ENCODE measurements around the gene UBE2H.

Gene UBE2H

GRCh38 chr7:129923709-129924108 lies 29.1 kb downstream of the UBE2H start:
- Histone ChIP-seq H3K27ac (replicated peaks) (no peak overlapping the region), H3K4me3 (replicated peaks; ENCODE audit: insufficient read depth, low read length) (no peak overlapping the region), H3K27me3 (ENCODE audit: insufficient read depth, poor library complexity, severe bottlenecking) (no peaks in the 10 kb centered on the region)
- TF ChIP-seq POLR2AphosphoS5 (IDR thresholded peaks at IDR 0.05; ENCODE audit: low read depth) (no peak), SPI1 (IDR thresholded peaks at IDR 0.05; ENCODE audit: borderline replicate concordance, low read depth) (no peak), CTCF (IDR thresholded peaks at IDR 0.05; ENCODE audit: insufficient read depth, low read length) (no peak), GABPA (IDR thresholded peaks at IDR 0.05; ENCODE audit: low read depth) (no peak), REST (IDR thresholded peaks at IDR 0.05; ENCODE audit: insufficient replicate concordance, low read depth) (no peak)
- no peak for DNase-seq (ENCODE audit: low read depth in 1 of 2, low spot score in 1 of 2)

- Histone ChIP-seq H3K27me3 (ENCODE audit: insufficient read depth, poor library complexity, severe bottlenecking) (no peaks in the 10 kb centered on the region), H3K4me3 (replicated peaks; ENCODE audit: insufficient read depth, low read length) (no peak overlapping the region), H3K27ac (replicated peaks) (no peak overlapping the region)
- no peak for TF ChIP-seq GABPA (IDR thresholded peaks at IDR 0.05; ENCODE audit: low read depth)
- DNase-seq (ENCODE audit: low read depth in 1 of 2, low spot score in 1 of 2), result no peak
Measured at GRCh38 chr7:129919492-129919891, 33.3 kb downstream of the UBE2H start.

- H3K4me3 ChIP-seq (replicated peaks; ENCODE audit: insufficient read depth, low read length), result no peak overlapping the region
- no peak overlapping the region for H3K27ac ChIP-seq (replicated peaks)
- DNase-seq (ENCODE audit: low read depth in 1 of 2, low spot score in 1 of 2), result no peak
- no peaks in the 10 kb centered on the region for H3K27me3 ChIP-seq (ENCODE audit: insufficient read depth, poor library complexity, severe bottlenecking)
- TF ChIP-seq POLR2AphosphoS5 (IDR thresholded peaks at IDR 0.05; ENCODE audit: low read depth), result no peak
- no peak for TF ChIP-seq GABPA (IDR thresholded peaks at IDR 0.05; ENCODE audit: low read depth)
- no peak for TF ChIP-seq CTCF (IDR thresholded peaks at IDR 0.05; ENCODE audit: insufficient read depth, low read length)
- TF ChIP-seq SPI1 (IDR thresholded peaks at IDR 0.05; ENCODE audit: borderline replicate concordance, low read depth), result no peak
- no peak for TF ChIP-seq REST (IDR thresholded peaks at IDR 0.05; ENCODE audit: insufficient replicate concordance, low read depth)
Measured at GRCh38 chr7:129918922-129919321, 33.8 kb downstream of the UBE2H start.

- no peak overlapping the region for H3K27ac ChIP-seq (replicated peaks)
- no peak for TF ChIP-seq CTCF (IDR thresholded peaks at IDR 0.05; ENCODE audit: insufficient read depth, low read length)
- no peak for TF ChIP-seq GABPA (IDR thresholded peaks at IDR 0.05; ENCODE audit: low read depth)
- no peak for TF ChIP-seq REST (IDR thresholded peaks at IDR 0.05; ENCODE audit: insufficient replicate concordance, low read depth)
- no peak for TF ChIP-seq POLR2AphosphoS5 (IDR thresholded peaks at IDR 0.05; ENCODE audit: low read depth)
- TF ChIP-seq SPI1 (IDR thresholded peaks at IDR 0.05; ENCODE audit: borderline replicate concordance, low read depth), result no peak
- no peak overlapping the region for H3K4me3 ChIP-seq (replicated peaks; ENCODE audit: insufficient read depth, low read length)
Measured at GRCh38 chr7:129917934-129918333, 34.8 kb downstream of the UBE2H start.

More at GRCh38 chr7:129917934-129918333, 34.8 kb downstream of the UBE2H start:
- no peaks in the 10 kb centered on the region for H3K27me3 ChIP-seq (ENCODE audit: insufficient read depth, poor library complexity, severe bottlenecking)
- DNase-seq (ENCODE audit: low read depth in 1 of 2, low spot score in 1 of 2), result no peak
